HepG2 (cell line): ENCODE results near the gene PKP1. TPM values are rescaled to one million over a fixed set of nuclear protein-coding genes. Genes with fewer than 3 reads are reported as not detected.

ENCODE experiments used
- ATAC-seq: fragments of 200-7000 bp; cut with Tn5 transposase; 3 replicates; pipeline ENCODE4 v1.9.1; 2020; ENCODE audit warnings: mild to moderate bottlenecking, moderate library complexity
- BruUV-seq: library from RNA; stranded (reverse); fragments of 400-500 nt; replicated peaks from 2 replicates; lab custom pipeline; 2021; lab: Mats Ljungman, UMichigan
- CTCF ChIA-PET: fragments of 300-600 bp; formaldehyde crosslinking; extraction: SDS; loops from one replicate; lab custom pipeline; 2021; ENCODE audit warnings: low total read pairs, inconsistent platforms, low intra/inter-chr PET ratio; lab: Yijun Ruan, JAX
- POLR2A ChIA-PET: fragments of 350-600 bp; sonication (Branson Sonifier 250); formaldehyde crosslinking; loops from one replicate; lab custom pipeline; 2020; ENCODE audit warnings: antibody characterized with exemption, inconsistent platforms; lab: Yijun Ruan, JAX
- DNase-seq: peaks from one replicate; pipeline ENCODE4 v3.0.0-alpha.2; 2015; ENCODE audit warnings: low spot score
- FAIRE-seq: peaks from 3 replicates; lab custom pipeline; 2011; peaks lifted over from hg19 to GRCh38; lab: Jason Lieb, UNC
- H2AFZ ChIP-seq: one replicate; pipeline ENCODE4 v1.6.1; 2011; ENCODE audit warnings: low read length, inconsistent platforms
- H3K27ac ChIP-seq: fragments of 300-600 bp; 3 replicates; pipeline ENCODE4 v1.8.0; 2011; ENCODE audit warnings: mixed run types, mild to moderate bottlenecking, mixed read lengths, low read length, inconsistent platforms; ENCODE audit not compliant: insufficient read depth; ENCODE audit errors: extremely low read length
- H3K27me3 ChIP-seq, 2 experiments: fragments of 200-600 bp in 1 of 2; 2 replicates in 1 of 2; 3 replicates in 1 of 2; pipeline versions ENCODE4 v1.6.0 to v1.8.0; 2011; ENCODE audit warnings: low read length in 2 of 2, mild to moderate bottlenecking in 2 of 2, moderate library complexity in 2 of 2, inconsistent platforms in 1 of 2; ENCODE audit not compliant: insufficient read depth in 2 of 2, control insufficient read depth in 1 of 2
- H3K36me3 ChIP-seq, 2 experiments: fragments of 200-600 bp in 1 of 2; replicated peaks in 1 of 2; 2 replicates in 1 of 2; 3 replicates in 1 of 2; pipeline versions ENCODE4 v1.5.1 to v1.8.0; 2011; ENCODE audit warnings: low read length in 2 of 2, inconsistent platforms in 1 of 2; ENCODE audit not compliant: insufficient read depth in 2 of 2, control insufficient read depth in 1 of 2
- H3K4me1 ChIP-seq: 2 replicates; pipeline ENCODE4 v1.5.1; 2012; ENCODE audit warnings: low read length, inconsistent platforms; ENCODE audit not compliant: insufficient read depth
- H3K4me2 ChIP-seq: 2 replicates; pipeline ENCODE4 v1.6.0; 2011; ENCODE audit warnings: low read depth, low read length, inconsistent platforms
- H3K4me3 ChIP-seq, 3 experiments: fragments of 200-600 bp in 1 of 3; sonication (generic), shearing (Covaris generic) in 1 of 3; replicated peaks in 1 of 3; 2 replicates each; pipeline ENCODE4 v1.5.1; 2011 to 2016; ENCODE audit warnings: low read length in 3 of 3, inconsistent platforms in 2 of 3, low read depth in 2 of 3, mild to moderate bottlenecking in 2 of 3, control low read depth in 1 of 3, mixed read lengths in 1 of 3; ENCODE audit not compliant: insufficient read depth in 1 of 3
- H3K79me2 ChIP-seq: one replicate; pipeline ENCODE4 v1.6.1; 2011; ENCODE audit warnings: low read length, inconsistent platforms; ENCODE audit not compliant: insufficient read depth
- H3K9ac ChIP-seq: 2 replicates; pipeline ENCODE4 v1.6.0; 2011; ENCODE audit warnings: mild to moderate bottlenecking, low read depth, low read length, inconsistent platforms; ENCODE audit not compliant: insufficient read depth
- H3K9me3 ChIP-seq: 2 replicates; pipeline ENCODE4 v1.5.1; 2012; ENCODE audit warnings: mild to moderate bottlenecking, low read length
- H4K20me1 ChIP-seq: 2 replicates; pipeline ENCODE4 v1.6.0; 2011; ENCODE audit warnings: inconsistent platforms, mild to moderate bottlenecking, low read length, moderate library complexity; ENCODE audit not compliant: insufficient read depth
- CHCHD3 ChIP-seq: sonication (generic); formaldehyde crosslinking; IDR thresholded peaks from 2 replicates; pipeline ENCODE4 v1.8.0; 2022; ENCODE audit warnings: mild to moderate bottlenecking, missing genetic modification reagents, moderate library complexity
- JDP2 ChIP-seq: sonication (generic); formaldehyde crosslinking; IDR thresholded peaks from 2 replicates; pipeline ENCODE4 v1.8.1; 2022; ENCODE audit warnings: missing genetic modification reagents, borderline replicate concordance
- MBNL3 ChIP-seq: fragments of 250-450 bp; sonication (Bioruptor Pico); conservative IDR thresholded peaks from 2 replicates; pipeline ENCODE4 v1.8.0; 2022; ENCODE audit warnings: mild to moderate bottlenecking, inconsistent platforms
- SOX13 ChIP-seq, 3 experiments: fragments of 450-650 bp in 1 of 3; sonication (generic) in 1 of 3; formaldehyde crosslinking in 1 of 3; IDR thresholded peaks in 2 of 3; conservative IDR thresholded peaks in 1 of 3; 2 replicates each; pipeline versions ENCODE4 v1.5.0 to v1.6.1; 2016 to 2020; ENCODE audit warnings: antibody characterized with exemption in 1 of 3, mild to moderate bottlenecking in 1 of 3, missing compliant biosample characterization in 1 of 3, missing genetic modification reagents in 1 of 3, moderate library complexity in 1 of 3
- ZNF280B ChIP-seq: sonication (generic); formaldehyde crosslinking; IDR thresholded peaks from 2 replicates; pipeline ENCODE4 v1.5.0; 2020; ENCODE audit warnings: missing genetic modification reagents, mild to moderate bottlenecking, borderline replicate concordance
- ZNF556 ChIP-seq: sonication (generic); formaldehyde crosslinking; IDR thresholded peaks from 2 replicates; pipeline ENCODE4 v1.4.0; 2020; ENCODE audit warnings: mild to moderate bottlenecking, missing genetic modification reagents, borderline replicate concordance
- ZSCAN22 ChIP-seq: sonication (generic); formaldehyde crosslinking; IDR thresholded peaks from 2 replicates; pipeline ENCODE4 v1.4.0; 2020; ENCODE audit warnings: mild to moderate bottlenecking, missing genetic modification reagents
- ZXDC ChIP-seq: sonication (generic); formaldehyde crosslinking; IDR thresholded peaks from 2 replicates; pipeline ENCODE4 v1.5.0; 2020; ENCODE audit warnings: mild to moderate bottlenecking, missing genetic modification reagents
- WGBS: methylation state at CpG from one replicate; pipeline ENCODE4 v1.1.6; 2017; ENCODE audit warnings: low lambda C conversion rate; 5-methylcytosine and 5-hydroxymethylcytosine counted together
- in situ Hi-C: cut with HindIII; loops from 2 replicates; pipeline ENCODE4 v1.10.0; 2017; ENCODE audit warnings: low pct_unique_long_range_greater_than_20kb; ENCODE audit not compliant: extremely low pct_ligation_motif_present
- intact Hi-C: fragments of 100-400 bp; cut with micrococcal nuclease; formaldehyde crosslinking; loops from one replicate; pipeline ENCODE4 v1.10.0; 2022; ENCODE audit not compliant: unreplicated experiment
- polyA plus RNA-seq, 8 experiments: library from polyadenylated mRNA; depleted of rRNA in 3 of 8; stranded (reverse) in 7 of 8; unstranded in 1 of 8; fragments of >200 nt; fragmentation: Illumina TruSeq in 4 of 8; extraction: Trizol in 4 of 8; gene quantifications; 2 replicates each; pipeline versions ENCODE4 v1.2.1 to v1.2.3, GENCODE V29; 2011 to 2016; ENCODE audit warnings: low read depth in 4 of 8, missing spikeins in 1 of 8, mixed read lengths in 1 of 8; ENCODE audit not compliant: insufficient read depth in 1 of 8
- total RNA-seq, 5 experiments: library from RNA; depleted of rRNA; stranded (reverse); fragments of >200 nt; fragmentation: Illumina TruSeq; extraction: Trizol; gene quantifications; 2 replicates each; pipeline ENCODE4 v1.2.3, GENCODE V29; 2016; ENCODE audit warnings: low read depth in 1 of 5
- TF ChIP-seq, protein P1 (sequence below): sonication (generic); formaldehyde crosslinking; conservative IDR thresholded peaks from 2 replicates; pipeline ENCODE4 v1.4.0; 2020; ENCODE audit warnings: missing genetic modification reagents
- TF ChIP-seq, protein P2 (sequence below): sonication (generic); formaldehyde crosslinking; IDR thresholded peaks from 2 replicates; pipeline ENCODE4 v1.4.0; 2020; ENCODE audit warnings: mild to moderate bottlenecking, missing genetic modification reagents
- TF ChIP-seq, protein P3 (sequence below): sonication (generic); formaldehyde crosslinking; IDR thresholded peaks from 2 replicates; pipeline ENCODE4 v1.5.1; 2020; ENCODE audit warnings: mild to moderate bottlenecking, missing genetic modification reagents, moderate library complexity

The PKP1 gene
- total and polyA plus RNA-seq, 2 of the 13 experiments (the other 11 are each of a cell fraction or from before 2014, with no cell fraction given), result not detected

GRCh38 chr1:201349092-201349491, 65.8 kb downstream of the PKP1 start:
- CTCF ChIA-PET, result no interaction called here
- intact Hi-C loops, result no loop called here
- BruUV-seq, result no TSS peak
- TF ChIP-seq SOX13 (IDR thresholded peaks at IDR 0.05), result no peak
- no peak for TF ChIP-seq SOX13 (CRISPR knock-in tag; conservative IDR thresholded peaks at IDR 0.05 in 1 of 2, IDR thresholded peaks at IDR 0.05 in 1 of 2)
- TF ChIP-seq ZXDC (CRISPR knock-in tag), result no peak
- TF ChIP-seq, protein P1, sequence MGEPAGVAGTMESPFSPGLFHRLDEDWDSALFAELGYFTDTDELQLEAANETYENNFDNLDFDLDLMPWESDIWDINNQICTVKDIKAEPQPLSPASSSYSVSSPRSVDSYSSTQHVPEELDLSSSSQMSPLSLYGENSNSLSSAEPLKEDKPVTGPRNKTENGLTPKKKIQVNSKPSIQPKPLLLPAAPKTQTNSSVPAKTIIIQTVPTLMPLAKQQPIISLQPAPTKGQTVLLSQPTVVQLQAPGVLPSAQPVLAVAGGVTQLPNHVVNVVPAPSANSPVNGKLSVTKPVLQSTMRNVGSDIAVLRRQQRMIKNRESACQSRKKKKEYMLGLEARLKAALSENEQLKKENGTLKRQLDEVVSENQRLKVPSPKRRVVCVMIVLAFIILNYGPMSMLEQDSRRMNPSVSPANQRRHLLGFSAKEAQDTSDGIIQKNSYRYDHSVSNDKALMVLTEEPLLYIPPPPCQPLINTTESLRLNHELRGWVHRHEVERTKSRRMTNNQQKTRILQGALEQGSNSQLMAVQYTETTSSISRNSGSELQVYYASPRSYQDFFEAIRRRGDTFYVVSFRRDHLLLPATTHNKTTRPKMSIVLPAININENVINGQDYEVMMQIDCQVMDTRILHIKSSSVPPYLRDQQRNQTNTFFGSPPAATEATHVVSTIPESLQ (CRISPR knock-in tag), result no peak
- TF ChIP-seq ZNF556, result no peak
- TF ChIP-seq ZSCAN22 (CRISPR knock-in tag), result no peak
- TF ChIP-seq ZNF280B, result no peak
- no peak for TF ChIP-seq CHCHD3
- no peak for TF ChIP-seq JDP2 (CRISPR knock-in tag)
- TF ChIP-seq, protein P2, sequence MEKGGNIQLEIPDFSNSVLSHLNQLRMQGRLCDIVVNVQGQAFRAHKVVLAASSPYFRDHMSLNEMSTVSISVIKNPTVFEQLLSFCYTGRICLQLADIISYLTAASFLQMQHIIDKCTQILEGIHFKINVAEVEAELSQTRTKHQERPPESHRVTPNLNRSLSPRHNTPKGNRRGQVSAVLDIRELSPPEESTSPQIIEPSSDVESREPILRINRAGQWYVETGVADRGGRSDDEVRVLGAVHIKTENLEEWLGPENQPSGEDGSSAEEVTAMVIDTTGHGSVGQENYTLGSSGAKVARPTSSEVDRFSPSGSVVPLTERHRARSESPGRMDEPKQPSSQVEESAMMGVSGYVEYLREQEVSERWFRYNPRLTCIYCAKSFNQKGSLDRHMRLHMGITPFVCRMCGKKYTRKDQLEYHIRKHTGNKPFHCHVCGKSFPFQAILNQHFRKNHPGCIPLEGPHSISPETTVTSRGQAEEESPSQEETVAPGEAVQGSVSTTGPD (CRISPR knock-in tag), result no peak
- no peak for TF ChIP-seq MBNL3 (CRISPR knock-in tag)
- TF ChIP-seq, protein P3, sequence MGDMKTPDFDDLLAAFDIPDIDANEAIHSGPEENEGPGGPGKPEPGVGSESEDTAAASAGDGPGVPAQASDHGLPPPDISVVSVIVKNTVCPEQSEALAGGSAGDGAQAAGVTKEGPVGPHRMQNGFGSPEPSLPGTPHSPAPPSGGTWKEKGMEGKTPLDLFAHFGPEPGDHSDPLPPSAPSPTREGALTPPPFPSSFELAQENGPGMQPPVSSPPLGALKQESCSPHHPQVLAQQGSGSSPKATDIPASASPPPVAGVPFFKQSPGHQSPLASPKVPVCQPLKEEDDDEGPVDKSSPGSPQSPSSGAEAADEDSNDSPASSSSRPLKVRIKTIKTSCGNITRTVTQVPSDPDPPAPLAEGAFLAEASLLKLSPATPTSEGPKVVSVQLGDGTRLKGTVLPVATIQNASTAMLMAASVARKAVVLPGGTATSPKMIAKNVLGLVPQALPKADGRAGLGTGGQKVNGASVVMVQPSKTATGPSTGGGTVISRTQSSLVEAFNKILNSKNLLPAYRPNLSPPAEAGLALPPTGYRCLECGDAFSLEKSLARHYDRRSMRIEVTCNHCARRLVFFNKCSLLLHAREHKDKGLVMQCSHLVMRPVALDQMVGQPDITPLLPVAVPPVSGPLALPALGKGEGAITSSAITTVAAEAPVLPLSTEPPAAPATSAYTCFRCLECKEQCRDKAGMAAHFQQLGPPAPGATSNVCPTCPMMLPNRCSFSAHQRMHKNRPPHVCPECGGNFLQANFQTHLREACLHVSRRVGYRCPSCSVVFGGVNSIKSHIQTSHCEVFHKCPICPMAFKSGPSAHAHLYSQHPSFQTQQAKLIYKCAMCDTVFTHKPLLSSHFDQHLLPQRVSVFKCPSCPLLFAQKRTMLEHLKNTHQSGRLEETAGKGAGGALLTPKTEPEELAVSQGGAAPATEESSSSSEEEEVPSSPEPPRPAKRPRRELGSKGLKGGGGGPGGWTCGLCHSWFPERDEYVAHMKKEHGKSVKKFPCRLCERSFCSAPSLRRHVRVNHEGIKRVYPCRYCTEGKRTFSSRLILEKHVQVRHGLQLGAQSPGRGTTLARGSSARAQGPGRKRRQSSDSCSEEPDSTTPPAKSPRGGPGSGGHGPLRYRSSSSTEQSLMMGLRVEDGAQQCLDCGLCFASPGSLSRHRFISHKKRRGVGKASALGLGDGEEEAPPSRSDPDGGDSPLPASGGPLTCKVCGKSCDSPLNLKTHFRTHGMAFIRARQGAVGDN, result no peak

More at GRCh38 chr1:201349092-201349491, 65.8 kb downstream of the PKP1 start:
- Histone ChIP-seq H3K4me1 (no peaks in the 10 kb centered on the region), H3K27ac (no peak overlapping the region), H3K36me3 (no peaks in the 10 kb centered on the region), H3K9ac (no peak overlapping the region), H4K20me1 (no peaks in the 10 kb centered on the region), H3K9me3 (no peaks in the 10 kb centered on the region), H3K27me3 (peaks cover 0 to 6% of the 10 kb centered on the region in 2 experiments; a peak in 3 of 5 replicates), H2AFZ (no peak overlapping the region), H3K79me2 (no peaks in the 10 kb centered on the region), H3K4me2 (no peak overlapping the region), H3K4me3 (no peak overlapping the region)
- WGBS, result 28% methylated on average over 4 of the region's 4 CpGs
- POLR2A ChIA-PET, result no interaction called here
- ATAC-seq (no peak), FAIRE-seq (no peak), DNase-seq (no peak)
- in situ Hi-C loops, result no loop called here
